GM19463 (cell line): ENCODE data around the gene SSBP3.
A peak's percentile ranks its signal among the peaks of the same experiment; 100 is the strongest.
"Not testable (repeated sequence)": the region's sequence is repeated elsewhere in the genome, so short reads cannot be mapped to it uniquely, and the experiment has no call there.

Experiments used
- ATAC-seq: cut with Tn5 transposase; IDR thresholded peaks from one replicate; pipeline ENCODE4 v1.9.1; 2021; ENCODE audit warnings: mild to moderate bottlenecking, moderate library complexity; ENCODE audit not compliant: unreplicated experiment

SSBP3 gene

GRCh38 chr1:54395281-54395934, 10.8 kb downstream of the SSBP3 start:
- ATAC-seq: no peak

GRCh38 chr1:54394104-54394503, 12.1 kb downstream of the SSBP3 start:
- no peak for ATAC-seq

GRCh38 chr1:54392401-54392800, 13.8 kb downstream of the SSBP3 start:
- no peak for ATAC-seq

GRCh38 chr1:54391450-54392209, 14.6 kb downstream of the SSBP3 start:
- ATAC-seq: no peak

GRCh38 chr1:54390655-54391054, 15.5 kb downstream of the SSBP3 start:
- ATAC-seq: no peak

- ATAC-seq: not testable (repeated sequence)
Observed at GRCh38 chr1:54389608-54390007, 16.6 kb downstream of the SSBP3 start.

GRCh38 chr1:54387419-54387818, 18.8 kb downstream of the SSBP3 start:
- no peak for ATAC-seq

GRCh38 chr1:54385727-54386022, 20.5 kb downstream of the SSBP3 start:
- no peak for ATAC-seq

- no peak for ATAC-seq
Observed at GRCh38 chr1:54384918-54385726, 21.1 kb downstream of the SSBP3 start.

GRCh38 chr1:54384471-54384870, 21.7 kb downstream of the SSBP3 start:
- ATAC-seq: no peak

GRCh38 chr1:54381524-54381923, 24.7 kb downstream of the SSBP3 start:
- ATAC-seq: no peak

GRCh38 chr1:54380290-54380882, 25.8 kb downstream of the SSBP3 start:
- ATAC-seq: no peak

- no peak for ATAC-seq
Observed at GRCh38 chr1:54379555-54380289, 26.5 kb downstream of the SSBP3 start.

- no peak for ATAC-seq
Observed at GRCh38 chr1:54378874-54379554, 27.2 kb downstream of the SSBP3 start.

- no peak for ATAC-seq
Observed at GRCh38 chr1:54378157-54378873, 27.9 kb downstream of the SSBP3 start.

GRCh38 chr1:54377040-54377691, 29.0 kb downstream of the SSBP3 start:
- no peak for ATAC-seq

- ATAC-seq: peak; percentile 46
Observed at GRCh38 chr1:54376430-54377039, 29.7 kb downstream of the SSBP3 start.

GRCh38 chr1:54375712-54376429, 30.3 kb downstream of the SSBP3 start:
- ATAC-seq: no peak
